RWPE2 (cell line): ENCODE results near the gene VPS8.
"Not testable (repeated sequence)": the region's sequence is repeated elsewhere in the genome, so short reads cannot be mapped to it uniquely, and the experiment has no call there.

ENCODE experiments used
- ATAC-seq: fragments of 200-7000 bp; cut with Tn5 transposase; 3 replicates; pipeline ENCODE4 v1.9.1; 2021; ENCODE audit warnings: low read depth
- DNase-seq: peaks from one replicate; pipeline ENCODE4 v3.0.0-alpha.2; 2020; ENCODE audit warnings: low spot score
- H3K27ac ChIP-seq: fragments of 450-650 bp; 2 replicates; pipeline ENCODE4 v1.5.1; 2017; ENCODE audit warnings: mild to moderate bottlenecking; ENCODE audit not compliant: poor library complexity, severe bottlenecking
- H3K27me3 ChIP-seq: fragments of 250-450 bp; sonication (Bioruptor Pico); 2 replicates; pipeline ENCODE4 v1.5.1; 2021; ENCODE audit warnings: mild to moderate bottlenecking, moderate library complexity; ENCODE audit not compliant: insufficient read depth, poor library complexity, severe bottlenecking
- H3K36me3 ChIP-seq: fragments of 250-450 bp; sonication (Bioruptor Pico); 2 replicates; pipeline ENCODE4 v1.5.1; 2020; ENCODE audit warnings: low read depth, mild to moderate bottlenecking, moderate library complexity
- H3K4me1 ChIP-seq: fragments of 250-450 bp; sonication (Bioruptor Pico); 2 replicates; pipeline ENCODE4 v1.5.1; 2021; ENCODE audit warnings: mild to moderate bottlenecking, moderate library complexity; ENCODE audit not compliant: insufficient read depth, poor library complexity, severe bottlenecking
- H3K4me3 ChIP-seq: fragments of 250-450 bp; sonication (Bioruptor Pico); 2 replicates; pipeline ENCODE4 v1.5.1; 2021; ENCODE audit warnings: mild to moderate bottlenecking, moderate library complexity; ENCODE audit not compliant: severe bottlenecking
- H3K9me3 ChIP-seq: fragments of 250-450 bp; sonication (Bioruptor Pico); 2 replicates; pipeline ENCODE4 v1.5.1; 2021; ENCODE audit warnings: mild to moderate bottlenecking, moderate library complexity; ENCODE audit not compliant: severe bottlenecking
- CTCF ChIP-seq: fragments of 450-650 bp; IDR thresholded peaks from one replicate; pipeline ENCODE4 v1.5.1; 2017; ENCODE audit warnings: mild to moderate bottlenecking, moderate library complexity; ENCODE audit not compliant: poor library complexity, severe bottlenecking

Gene VPS8

GRCh38 chr3:184945886-184946625, 134.1 kb downstream of the VPS8 start:
- H3K4me3 ChIP-seq: no peak overlapping the region
- peaks cover 10% of the 10 kb centered on the region; the same call in 1 of the 2 replicates for H3K36me3 ChIP-seq
- ATAC-seq (no peak), DNase-seq (no peak)
- TF ChIP-seq CTCF: no peak
- H3K9me3 ChIP-seq: no peaks in the 10 kb centered on the region
- H3K27ac ChIP-seq: no peak overlapping the region
- H3K27me3 ChIP-seq: no peaks in the 10 kb centered on the region
- H3K4me1 ChIP-seq: no peaks in the 10 kb centered on the region

- TF ChIP-seq CTCF: no peak
- DNase-seq: no peak
- Histone ChIP-seq H3K27ac (no peak overlapping the region), H3K4me1 (no peaks in the 10 kb centered on the region), H3K4me3 (no peak overlapping the region), H3K27me3 (no peaks in the 10 kb centered on the region), H3K9me3 (no peaks in the 10 kb centered on the region), H3K36me3 (peaks cover 10% of the 10 kb centered on the region; the same call in 1 of the 2 replicates)
- no peak for ATAC-seq
Observed at GRCh38 chr3:184946917-184947316, 135.0 kb downstream of the VPS8 start.

DNA sequence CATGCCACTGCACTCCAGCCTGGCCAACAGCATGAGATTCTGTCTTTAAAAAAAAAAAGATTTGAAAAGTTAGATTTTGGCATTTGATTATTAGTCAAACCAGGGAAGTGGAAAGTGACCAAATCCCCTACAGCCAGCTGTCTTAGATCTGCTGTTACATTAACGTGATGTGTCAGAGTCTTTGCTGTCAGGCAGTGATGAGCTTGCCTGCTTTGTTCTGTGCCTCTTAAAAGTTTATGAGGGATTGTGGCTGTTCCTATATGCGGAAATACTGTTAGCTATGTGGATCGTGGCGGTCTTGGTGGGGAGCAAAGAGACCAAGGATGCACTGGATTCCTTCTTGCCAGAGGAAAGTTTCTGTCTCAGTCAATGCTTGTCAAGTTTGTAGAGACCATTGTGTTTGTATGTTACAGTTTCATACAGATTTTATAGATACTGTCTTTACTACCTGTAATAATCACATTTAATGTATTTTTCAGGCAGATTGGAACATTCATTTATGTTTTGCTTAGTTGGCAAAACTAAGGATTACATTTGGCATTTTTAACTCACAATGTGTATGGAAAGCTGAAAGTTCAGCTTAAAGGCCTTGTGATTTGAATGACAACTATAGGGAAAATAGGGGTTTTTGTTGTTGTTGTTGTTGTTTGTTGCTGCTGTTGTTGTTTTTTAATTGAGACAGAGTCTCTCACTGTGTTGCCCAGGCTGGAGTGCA, 137.4 kb downstream of the VPS8 start:
- no peaks in the 10 kb centered on the region for H3K4me1 ChIP-seq
- TF ChIP-seq CTCF: no peak
- H3K9me3 ChIP-seq: no peaks in the 10 kb centered on the region
- no peaks in the 10 kb centered on the region for H3K27me3 ChIP-seq
- no peak overlapping the region for H3K4me3 ChIP-seq
- 0 out of 2 replicates have a peak, but pooled peaks cover 5% of the 10 kb centered on the region for H3K36me3 ChIP-seq
- no peak overlapping the region for H3K27ac ChIP-seq
- DNase-seq (no peak), ATAC-seq (no peak)

GRCh38 chr3:184950816-184951215, 138.8 kb downstream of the VPS8 start:
- not testable (repeated sequence) for H3K27ac ChIP-seq, H3K4me1 ChIP-seq, H3K27me3 ChIP-seq, H3K9me3 ChIP-seq, H3K4me3 ChIP-seq, DNase-seq, H3K36me3 ChIP-seq, ATAC-seq

DNA sequence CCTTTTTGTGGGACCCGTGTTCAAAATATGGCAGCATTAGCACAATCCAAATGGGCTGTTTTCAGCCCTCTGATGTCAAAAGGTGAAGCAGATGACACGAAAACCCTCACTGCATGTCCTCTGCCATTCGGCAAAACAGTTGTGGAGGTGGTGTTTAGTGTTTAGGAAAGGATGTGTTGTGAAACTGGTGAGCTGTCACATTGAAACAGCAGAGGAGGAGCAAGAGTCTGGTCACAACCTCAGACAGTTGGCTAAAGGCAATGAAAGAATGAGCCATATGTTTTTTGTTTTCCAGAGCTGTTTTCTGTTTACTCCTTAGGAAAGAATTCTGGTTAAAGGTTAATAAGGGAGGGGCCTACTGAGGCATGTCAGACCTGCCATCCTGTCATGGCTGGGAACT, 140.7 kb downstream of the VPS8 start:
- H3K27ac ChIP-seq: no peak overlapping the region
- H3K4me3 ChIP-seq: no peak overlapping the region
- no peaks in the 10 kb centered on the region for H3K27me3 ChIP-seq
- H3K4me1 ChIP-seq: no peaks in the 10 kb centered on the region
- ATAC-seq (no peak), DNase-seq (no peak)
- H3K36me3 ChIP-seq: peaks cover 3% of the 10 kb centered on the region; the same call in 1 of the 2 replicates
- TF ChIP-seq CTCF: no peak
- H3K9me3 ChIP-seq: no peaks in the 10 kb centered on the region
